Right renal cortex interstitium (tissue), 3 donors: ENCODE results near the gene HTATIP2. TPM values are rescaled to one million over a fixed set of nuclear protein-coding genes. Genes with fewer than 3 reads are reported as not detected.

Experiments
- polyA plus RNA-seq, 3 donors: library from polyadenylated mRNA; unstranded; fragments of 120-200 nt; gene quantifications; one replicate each; pipeline ENCODE4 v1.2.1, GENCODE V29; 2013; ENCODE audit not compliant: insufficient read length in 3 of 3

Gene HTATIP2
- polyA plus RNA-seq, 3 donors = 2.0 to 4.6 (median 3.3) TPM

Other genes starting within 250 kb of the HTATIP2 start
- not detected for gene DBX1, start 203.2 kb upstream of the HTATIP2 start, polyA plus RNA-seq
- 10 to 100 TPM; 17.6 to 18.5 (median 17.8) TPM for gene PRMT3, start 24.0 kb downstream of the HTATIP2 start, polyA plus RNA-seq
- gene SLC6A5, start 235.9 kb downstream of the HTATIP2 start, polyA plus RNA-seq = under 1 TPM; 0.12 to 0.15 (median 0.14) TPM